Stomach (tissue), 19 donors: ENCODE data around the gene CEP70. TPM values are rescaled to one million over a fixed set of nuclear protein-coding genes. Genes with fewer than 3 reads are reported as not detected.

Experiments used
- DNase-seq, 2 donors: peaks; one replicate each; pipeline versions ENCODE4 v3.0.0 to v3.0.0-alpha.2; 2013 to 2019
- H3K27ac ChIP-seq, 5 donors: fragments of 200-600 bp in 4 of 5; sonication (generic) in 4 of 5; one replicate each; pipeline ENCODE4 v1.5.1; 2013 to 2019; ENCODE audit warnings: mild to moderate bottlenecking in 1 of 5, moderate library complexity in 1 of 5
- H3K27me3 ChIP-seq, 3 donors: fragments of 200-600 bp; sonication (generic); one replicate each; pipeline ENCODE4 v1.5.1; 2017 to 2019; ENCODE audit warnings: mixed run types in 1 of 3
- H3K36me3 ChIP-seq, 4 donors: fragments of 200-600 bp; sonication (generic); 1 replicate in 3 of 4; 2 replicates in 1 of 4; pipeline ENCODE4 v1.5.1; 2016 to 2019
- H3K4me1 ChIP-seq, 4 donors: fragments of 200-600 bp; sonication (generic); one replicate each; pipeline ENCODE4 v1.5.1; 2016 to 2019
- H3K4me3 ChIP-seq, 4 donors: fragments of 200-600 bp; sonication (generic) in 3 of 4; one replicate each; pipeline ENCODE4 v1.5.1; 2016 to 2019; ENCODE audit warnings: mild to moderate bottlenecking in 1 of 4
- H3K9me3 ChIP-seq, 4 donors: fragments of 200-600 bp; sonication (generic); one replicate each; pipeline ENCODE4 v1.5.1; 2016 to 2019
- CTCF ChIP-seq, 7 experiments: fragments of 450-650 bp in 4 of 7; fragments of 200-600 bp in 3 of 7; sonication (generic) in 3 of 7; IDR thresholded peaks; one replicate each; pipeline ENCODE4 v1.5.1; 2016 to 2019; ENCODE audit warnings: antibody characterized with exemption in 7 of 7, control low read depth in 2 of 7, mild to moderate bottlenecking in 1 of 7
- EP300 ChIP-seq: sonication (generic); formaldehyde crosslinking; IDR thresholded peaks from one replicate; pipeline ENCODE4 v1.6.1; 2017; ENCODE audit warnings: antibody characterized with exemption
- POLR2A ChIP-seq, 4 donors: fragments of 450-650 bp; IDR thresholded peaks; one replicate each; pipeline ENCODE4 v1.6.1; 2016; ENCODE audit warnings: antibody characterized with exemption in 4 of 4, control low read depth in 2 of 4, mild to moderate bottlenecking in 1 of 4, moderate library complexity in 1 of 4
- POLR2AphosphoS5 ChIP-seq, 3 donors: sonication (generic); formaldehyde crosslinking; IDR thresholded peaks; one replicate each; pipeline ENCODE4 v1.6.1; 2016; ENCODE audit warnings: antibody characterized with exemption in 3 of 3
- WGBS, 5 donors: extraction: QIAGEN DNeasy Blood & Tissue Kit in 3 of 5; methylation state at CpG; one replicate each; pipeline versions ENCODE4 v1.1.5 to v1.1.7; 2013 to 2018; 5-methylcytosine and 5-hydroxymethylcytosine counted together
- intact Hi-C: fragments of 100-400 bp; cut with DNase I; formaldehyde crosslinking; loops from one replicate; pipeline ENCODE4 v1.15.1; 2023; ENCODE audit warnings: low total_unique reads
- long read RNA-seq, 10 donors: transcript quantifications; one replicate each; lab custom pipeline, GENCODE V29; 2026
- polyA plus RNA-seq, 3 donors: library from polyadenylated mRNA; stranded (reverse); fragments of 200-250 nt; gene quantifications; one replicate each; pipeline ENCODE4 v1.2.3, GENCODE V29; 2013
- total RNA-seq, 5 donors: library from RNA; depleted of rRNA; stranded (reverse); fragments of >200 nt; gene quantifications; one replicate each; pipeline versions ENCODE4 v1.1.0 to v1.2.3, GENCODE V29; 2014 to 2016
- donor health status: healthy with polysubstance abuse.
- donor health status: Bipolar disorder and iron deficiency.
- donor health status: healthy.

The CEP70 gene
- 10 to 100 TPM; 11.6 to 58.3 (median 27.2) TPM for total RNA-seq
- polyA plus RNA-seq, result 10 to 100 TPM; 10.5 to 16.5 (median 12.1) TPM
- long read RNA-seq, donor 1, partial matches to known transcripts, result 0 of 2 reads
- long read RNA-seq, donor 1, other reads (novel, unspliced or antisense), result 0 of 2 reads
- long read RNA-seq, donor 2, partial matches to known transcripts, result 0 of 2 reads
- long read RNA-seq, donor 2, other reads (novel, unspliced or antisense), result 0 of 2 reads
- long read RNA-seq, donor 3, result 0 reads
- long read RNA-seq, donor 4, partial matches to known transcripts, result 0 of 1 reads
- long read RNA-seq, donor 4, other reads (novel, unspliced or antisense), result 0 of 1 reads
- long read RNA-seq, donor 5, result 0 reads
- long read RNA-seq, donor 6, result 0 reads
- long read RNA-seq, donor 7, partial matches to known transcripts, result 0 of 1 reads
- long read RNA-seq, donor 7, other reads (novel, unspliced or antisense), result 0 of 1 reads
- long read RNA-seq, donor 8, result 0 reads
- long read RNA-seq, donor 9, result 0 reads
- long read RNA-seq, donor 10, partial matches to known transcripts, result 0 of 1 reads
- long read RNA-seq, donor 10, other reads (novel, unspliced or antisense), result 0 of 1 reads

- H3K4me1 ChIP-seq, result peaks cover 19 to 31% (median 28%) of the 10 kb centered on the region in 4 donors
- no peaks in the 10 kb centered on the region for H3K9me3 ChIP-seq
- intact Hi-C loops, result no loop called here
- peak within 1 kb of the TSS; percentile 69 to 76 (median 72) for H3K4me3 ChIP-seq
- peak; percentile 95 to 99 for DNase-seq
- TF ChIP-seq CTCF (IDR thresholded peaks at IDR 0.05) (peak in 6 of 7 experiments; percentile 76 to 97 (median 87)), POLR2AphosphoS5 (IDR thresholded peaks at IDR 0.05) (peak; percentile 90 to 94 (median 91)), EP300 (no peak), POLR2A (IDR thresholded peaks at IDR 0.05) (peak in 2 of 4 donors; percentile 86 to 92)
- peaks cover 0 to 3% (median 3%) of the 10 kb centered on the region in 4 donors for H3K36me3 ChIP-seq
- H3K27ac ChIP-seq, result peak within 1 kb of the TSS; percentile 93 to 98 (median 96)
- no peaks in the 10 kb centered on the region for H3K27me3 ChIP-seq
- 0 to 1% (median 1%) methylated on average over 20 to 52 of the region's 52 CpGs for WGBS, 5 donors
Measured at GRCh38 chr3:138594150-138594934, at the start of gene CEP70. Gene CEP70, minus strand, starts transcription at chr3:138594260. Its CDS starts 21,333 bp downstream, at chr3:138572927.

GRCh38 chr3:138642927-138643253 is 48.8 kb upstream of the CEP70 start:
- Histone ChIP-seq H3K27me3 (no peaks in the 10 kb centered on the region), H3K27ac (no peak overlapping the region), H3K9me3 (peaks cover 9 to 54% (median 41%) of the 10 kb centered on the region in 4 donors), H3K36me3 (no peaks in the 10 kb centered on the region), H3K4me1 (no peaks in the 10 kb centered on the region), H3K4me3 (no peak overlapping the region)
- intact Hi-C loops, result no loop called here
- DNase-seq, result no peak
- 90 to 97% (median 96%) methylated on average over 1 of the region's 1 CpG for WGBS, 5 donors
- no peak for TF ChIP-seq CTCF (IDR thresholded peaks at IDR 0.05)
- no peak for TF ChIP-seq EP300
- TF ChIP-seq POLR2A (IDR thresholded peaks at IDR 0.05), result no peak
- no peak for TF ChIP-seq POLR2AphosphoS5 (IDR thresholded peaks at IDR 0.05)

GRCh38 chr3:138642226-138642926 is 48.3 kb upstream of the CEP70 start:
- intact Hi-C loops, result no loop called here
- no peak overlapping the region for H3K27ac ChIP-seq
- 71 to 91% (median 81%) methylated on average over 4 of the region's 4 CpGs for WGBS, 5 donors
- no peaks in the 10 kb centered on the region for H3K36me3 ChIP-seq
- H3K9me3 ChIP-seq, result peaks cover 9 to 54% (median 40%) of the 10 kb centered on the region in 4 donors
- no peaks in the 10 kb centered on the region for H3K27me3 ChIP-seq
- no peak overlapping the region for H3K4me3 ChIP-seq
- no peak for TF ChIP-seq POLR2AphosphoS5 (IDR thresholded peaks at IDR 0.05)
- no peak for TF ChIP-seq CTCF (IDR thresholded peaks at IDR 0.05)
- TF ChIP-seq POLR2A (IDR thresholded peaks at IDR 0.05), result no peak
- no peak for TF ChIP-seq EP300
- H3K4me1 ChIP-seq, result no peaks in the 10 kb centered on the region
- DNase-seq, result no peak

DNA sequence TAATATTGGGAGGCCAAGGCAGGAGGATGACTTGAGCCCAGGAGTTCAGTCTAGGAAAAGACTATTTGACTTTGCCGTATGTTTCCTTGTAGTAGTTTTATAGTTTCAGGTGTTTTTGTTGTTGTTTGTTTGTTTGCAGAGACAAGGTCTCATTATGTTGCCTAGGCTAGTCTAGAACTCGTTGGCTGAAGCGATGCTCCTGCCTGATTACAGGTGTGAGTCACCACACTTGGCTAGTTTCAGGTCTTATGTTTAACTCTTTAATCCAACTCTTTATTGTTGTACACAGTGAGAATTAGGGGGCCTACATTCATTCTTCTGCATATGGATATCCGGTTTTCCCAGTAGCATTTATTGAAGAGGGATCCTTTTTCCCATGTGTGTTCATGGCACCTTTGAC is 46.5 kb upstream of the CEP70 start:
- H3K27me3 ChIP-seq, result no peaks in the 10 kb centered on the region
- intact Hi-C loops, result no loop called here
- no peak for DNase-seq
- peaks cover 4 to 39% (median 29%) of the 10 kb centered on the region in 4 donors for H3K9me3 ChIP-seq
- no peak overlapping the region for H3K4me3 ChIP-seq
- H3K27ac ChIP-seq, result no peak overlapping the region
- WGBS, 5 donors, result 60 to 72% (median 70%) methylated on average over 4 of the region's 4 CpGs
- no peaks in the 10 kb centered on the region for H3K4me1 ChIP-seq
- H3K36me3 ChIP-seq, result no peaks in the 10 kb centered on the region
- no peak for TF ChIP-seq POLR2AphosphoS5 (IDR thresholded peaks at IDR 0.05)
- no peak for TF ChIP-seq POLR2A (IDR thresholded peaks at IDR 0.05)
- TF ChIP-seq EP300, result no peak
- TF ChIP-seq CTCF (IDR thresholded peaks at IDR 0.05), result no peak
